Measurements from ENCODE around the gene FAM50B. TPM values are rescaled to one million over a fixed set of nuclear protein-coding genes. Genes with fewer than 3 reads are reported as not detected.

The FAM50B gene
- total and polyA plus RNA-seq, 2 of the 13 experiments (the other 11 are each of a cell fraction or from before 2014, with no cell fraction given), result 0.05 TPM; not detected in 1

DNA sequence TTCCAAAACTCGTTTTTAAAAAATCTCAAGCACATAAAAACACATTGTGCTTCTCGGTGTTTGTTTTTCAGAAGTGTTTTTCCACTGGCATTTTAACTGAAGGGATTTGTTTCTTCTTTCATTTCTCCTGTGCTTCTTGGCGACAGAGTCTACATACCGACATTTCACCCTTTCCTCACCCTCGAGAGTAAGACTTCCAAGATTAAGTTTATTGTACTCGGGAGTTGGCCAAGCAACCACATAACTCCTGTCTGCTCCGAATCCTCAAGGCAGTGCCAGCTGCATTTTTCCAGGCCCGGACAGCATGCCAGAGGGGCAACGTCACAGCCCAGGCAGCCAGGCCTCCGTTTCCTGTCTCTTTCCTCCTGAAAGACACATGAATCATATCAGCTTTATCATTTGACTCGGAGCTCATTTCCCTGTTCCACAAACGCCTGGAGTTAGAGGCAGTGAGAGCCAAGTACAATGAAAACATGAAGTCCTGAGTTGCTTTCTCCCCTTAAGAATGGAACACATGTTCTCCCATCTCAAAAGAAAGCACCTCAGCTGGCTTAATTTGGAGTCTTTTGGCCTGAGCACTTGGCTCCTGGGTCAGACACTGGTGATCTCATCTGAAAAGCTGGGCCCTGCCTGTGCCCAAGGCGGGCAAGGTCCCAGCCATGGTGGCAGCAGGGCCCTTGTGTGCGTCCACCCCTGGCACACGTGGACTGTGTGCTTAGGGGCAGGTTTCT lies 23.2 kb upstream of the FAM50B start (continued):
- TF ChIP-seq ZBTB7A (CRISPR knock-in tag; IDR thresholded peaks at IDR 0.05), result no peak
- TF ChIP-seq, protein P1, sequence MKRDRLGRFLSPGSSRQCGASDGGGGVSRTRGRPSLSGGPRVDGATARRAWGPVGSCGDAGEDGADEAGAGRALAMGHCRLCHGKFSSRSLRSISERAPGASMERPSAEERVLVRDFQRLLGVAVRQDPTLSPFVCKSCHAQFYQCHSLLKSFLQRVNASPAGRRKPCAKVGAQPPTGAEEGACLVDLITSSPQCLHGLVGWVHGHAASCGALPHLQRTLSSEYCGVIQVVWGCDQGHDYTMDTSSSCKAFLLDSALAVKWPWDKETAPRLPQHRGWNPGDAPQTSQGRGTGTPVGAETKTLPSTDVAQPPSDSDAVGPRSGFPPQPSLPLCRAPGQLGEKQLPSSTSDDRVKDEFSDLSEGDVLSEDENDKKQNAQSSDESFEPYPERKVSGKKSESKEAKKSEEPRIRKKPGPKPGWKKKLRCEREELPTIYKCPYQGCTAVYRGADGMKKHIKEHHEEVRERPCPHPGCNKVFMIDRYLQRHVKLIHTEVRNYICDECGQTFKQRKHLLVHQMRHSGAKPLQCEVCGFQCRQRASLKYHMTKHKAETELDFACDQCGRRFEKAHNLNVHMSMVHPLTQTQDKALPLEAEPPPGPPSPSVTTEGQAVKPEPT (CRISPR knock-in tag; IDR thresholded peaks at IDR 0.05; ENCODE audit: low read depth), result no peak
- no peak for TF ChIP-seq MYC (CRISPR knock-in tag; IDR thresholded peaks at IDR 0.05; ENCODE audit: borderline replicate concordance)
- TF ChIP-seq ZZZ3 (CRISPR knock-in tag; IDR thresholded peaks at IDR 0.05; ENCODE audit: borderline replicate concordance), result no peak
- TF ChIP-seq, protein P2, sequence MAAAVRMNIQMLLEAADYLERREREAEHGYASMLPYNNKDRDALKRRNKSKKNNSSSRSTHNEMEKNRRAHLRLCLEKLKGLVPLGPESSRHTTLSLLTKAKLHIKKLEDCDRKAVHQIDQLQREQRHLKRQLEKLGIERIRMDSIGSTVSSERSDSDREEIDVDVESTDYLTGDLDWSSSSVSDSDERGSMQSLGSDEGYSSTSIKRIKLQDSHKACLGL (CRISPR knock-in tag; IDR thresholded peaks at IDR 0.05), result 0 out of 2 replicates have a peak, but pooled peaks have one; percentile 7
- no peak for TF ChIP-seq ZNF264 (CRISPR knock-in tag; IDR thresholded peaks at IDR 0.05)
- peak; percentile 60; the same call in 1 of the 2 replicates for TF ChIP-seq ZMAT3 (CRISPR knock-in tag; conservative IDR thresholded peaks at IDR 0.05)
- TF ChIP-seq, protein P3, sequence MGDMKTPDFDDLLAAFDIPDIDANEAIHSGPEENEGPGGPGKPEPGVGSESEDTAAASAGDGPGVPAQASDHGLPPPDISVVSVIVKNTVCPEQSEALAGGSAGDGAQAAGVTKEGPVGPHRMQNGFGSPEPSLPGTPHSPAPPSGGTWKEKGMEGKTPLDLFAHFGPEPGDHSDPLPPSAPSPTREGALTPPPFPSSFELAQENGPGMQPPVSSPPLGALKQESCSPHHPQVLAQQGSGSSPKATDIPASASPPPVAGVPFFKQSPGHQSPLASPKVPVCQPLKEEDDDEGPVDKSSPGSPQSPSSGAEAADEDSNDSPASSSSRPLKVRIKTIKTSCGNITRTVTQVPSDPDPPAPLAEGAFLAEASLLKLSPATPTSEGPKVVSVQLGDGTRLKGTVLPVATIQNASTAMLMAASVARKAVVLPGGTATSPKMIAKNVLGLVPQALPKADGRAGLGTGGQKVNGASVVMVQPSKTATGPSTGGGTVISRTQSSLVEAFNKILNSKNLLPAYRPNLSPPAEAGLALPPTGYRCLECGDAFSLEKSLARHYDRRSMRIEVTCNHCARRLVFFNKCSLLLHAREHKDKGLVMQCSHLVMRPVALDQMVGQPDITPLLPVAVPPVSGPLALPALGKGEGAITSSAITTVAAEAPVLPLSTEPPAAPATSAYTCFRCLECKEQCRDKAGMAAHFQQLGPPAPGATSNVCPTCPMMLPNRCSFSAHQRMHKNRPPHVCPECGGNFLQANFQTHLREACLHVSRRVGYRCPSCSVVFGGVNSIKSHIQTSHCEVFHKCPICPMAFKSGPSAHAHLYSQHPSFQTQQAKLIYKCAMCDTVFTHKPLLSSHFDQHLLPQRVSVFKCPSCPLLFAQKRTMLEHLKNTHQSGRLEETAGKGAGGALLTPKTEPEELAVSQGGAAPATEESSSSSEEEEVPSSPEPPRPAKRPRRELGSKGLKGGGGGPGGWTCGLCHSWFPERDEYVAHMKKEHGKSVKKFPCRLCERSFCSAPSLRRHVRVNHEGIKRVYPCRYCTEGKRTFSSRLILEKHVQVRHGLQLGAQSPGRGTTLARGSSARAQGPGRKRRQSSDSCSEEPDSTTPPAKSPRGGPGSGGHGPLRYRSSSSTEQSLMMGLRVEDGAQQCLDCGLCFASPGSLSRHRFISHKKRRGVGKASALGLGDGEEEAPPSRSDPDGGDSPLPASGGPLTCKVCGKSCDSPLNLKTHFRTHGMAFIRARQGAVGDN (CRISPR knock-in tag; IDR thresholded peaks at IDR 0.05), result peak; percentile 84
- no peak for TF ChIP-seq HNRNPLL (IDR thresholded peaks at IDR 0.05; ENCODE audit: low read depth, low read length, poor library complexity, severe bottlenecking)
- TF ChIP-seq NKX3-1 (CRISPR knock-in tag; IDR thresholded peaks at IDR 0.05), result no peak
- TF ChIP-seq SRSF9 (IDR thresholded peaks at IDR 0.05; ENCODE audit: borderline replicate concordance, insufficient read depth, low read depth, low read length, poor library complexity, severe bottlenecking), result no peak
- TF ChIP-seq IRF2 (CRISPR knock-in tag; IDR thresholded peaks at IDR 0.05), result 0 out of 2 replicates have a peak, but pooled peaks have one; percentile 49
- TF ChIP-seq ZNF296 (CRISPR knock-in tag; conservative IDR thresholded peaks at IDR 0.05), result no peak
- no peak; the same call in 1 of the 2 replicates for TF ChIP-seq REXO4 (CRISPR knock-in tag; IDR thresholded peaks at IDR 0.05; ENCODE audit: borderline replicate concordance)
- 0 out of 2 replicates have a peak, but pooled peaks have one; percentile 4 for TF ChIP-seq ZSCAN12 (CRISPR knock-in tag; IDR thresholded peaks at IDR 0.05)
- TF ChIP-seq, protein P4, sequence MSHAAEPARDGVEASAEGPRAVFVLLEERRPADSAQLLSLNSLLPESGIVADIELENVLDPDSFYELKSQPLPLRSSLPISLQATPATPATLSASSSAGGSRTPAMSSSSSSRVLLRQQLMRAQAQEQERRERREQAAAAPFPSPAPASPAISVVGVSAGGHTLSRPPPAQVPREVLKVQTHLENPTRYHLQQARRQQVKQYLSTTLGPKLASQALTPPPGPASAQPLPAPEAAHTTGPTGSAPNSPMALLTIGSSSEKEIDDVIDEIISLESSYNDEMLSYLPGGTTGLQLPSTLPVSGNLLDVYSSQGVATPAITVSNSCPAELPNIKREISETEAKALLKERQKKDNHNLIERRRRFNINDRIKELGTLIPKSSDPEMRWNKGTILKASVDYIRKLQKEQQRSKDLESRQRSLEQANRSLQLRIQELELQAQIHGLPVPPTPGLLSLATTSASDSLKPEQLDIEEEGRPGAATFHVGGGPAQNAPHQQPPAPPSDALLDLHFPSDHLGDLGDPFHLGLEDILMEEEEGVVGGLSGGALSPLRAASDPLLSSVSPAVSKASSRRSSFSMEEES (CRISPR knock-in tag; IDR thresholded peaks at IDR 0.05), result no peak
- TF ChIP-seq, protein P5, sequence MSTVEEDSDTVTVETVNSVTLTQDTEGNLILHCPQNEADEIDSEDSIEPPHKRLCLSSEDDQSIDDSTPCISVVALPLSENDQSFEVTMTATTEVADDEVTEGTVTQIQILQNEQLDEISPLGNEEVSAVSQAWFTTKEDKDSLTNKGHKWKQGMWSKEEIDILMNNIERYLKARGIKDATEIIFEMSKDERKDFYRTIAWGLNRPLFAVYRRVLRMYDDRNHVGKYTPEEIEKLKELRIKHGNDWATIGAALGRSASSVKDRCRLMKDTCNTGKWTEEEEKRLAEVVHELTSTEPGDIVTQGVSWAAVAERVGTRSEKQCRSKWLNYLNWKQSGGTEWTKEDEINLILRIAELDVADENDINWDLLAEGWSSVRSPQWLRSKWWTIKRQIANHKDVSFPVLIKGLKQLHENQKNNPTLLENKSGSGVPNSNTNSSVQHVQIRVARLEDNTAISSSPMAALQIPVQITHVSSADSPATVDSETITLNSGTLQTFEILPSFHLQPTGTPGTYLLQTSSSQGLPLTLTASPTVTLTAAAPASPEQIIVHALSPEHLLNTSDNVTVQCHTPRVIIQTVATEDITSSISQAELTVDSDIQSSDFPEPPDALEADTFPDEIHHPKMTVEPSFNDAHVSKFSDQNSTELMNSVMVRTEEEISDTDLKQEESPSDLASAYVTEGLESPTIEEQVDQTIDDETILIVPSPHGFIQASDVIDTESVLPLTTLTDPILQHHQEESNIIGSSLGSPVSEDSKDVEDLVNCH (CRISPR knock-in tag; IDR thresholded peaks at IDR 0.05), result no peak
- 0 out of 2 replicates have a peak, but pooled peaks have one; percentile 19 for TF ChIP-seq MED13 (CRISPR knock-in tag; IDR thresholded peaks at IDR 0.05)

Measured in HepG2 (cell line).